22Rv1 (cell line): Measurements from ENCODE around the gene ABCF1.

Experiments used
- ZFX ChIP-seq: fragments of 450-650 bp; IDR thresholded peaks from 2 replicates; pipeline ENCODE4 v1.6.1; 2017; ENCODE audit warnings: antibody characterized with exemption, borderline replicate concordance
- TF ChIP-seq, protein P1 (sequence below): fragments of 450-650 bp; IDR thresholded peaks from 2 replicates; pipeline ENCODE4 v1.5.1; 2017; ENCODE audit warnings: mild to moderate bottlenecking

DNA sequence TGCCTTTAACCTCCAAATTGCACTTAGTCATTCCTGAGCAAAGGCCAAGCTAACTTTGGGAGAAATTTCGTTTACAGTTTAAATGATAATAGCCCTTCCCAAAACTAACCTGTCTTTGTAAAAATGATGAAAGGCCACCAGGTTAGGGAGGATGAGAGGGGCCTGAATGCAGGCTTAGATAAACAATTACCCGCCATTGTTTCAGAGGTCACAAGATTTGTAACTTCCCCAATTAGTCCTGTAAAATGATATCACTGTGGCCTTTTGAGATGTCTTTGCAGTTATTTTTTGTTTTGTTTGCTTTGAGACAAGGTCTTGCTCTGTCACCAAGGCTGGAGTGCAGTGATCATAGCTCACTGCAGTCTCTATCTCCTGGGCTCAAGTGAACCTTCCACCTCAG is 41.2 kb upstream of the ABCF1 start:
- TF ChIP-seq, protein P1, sequence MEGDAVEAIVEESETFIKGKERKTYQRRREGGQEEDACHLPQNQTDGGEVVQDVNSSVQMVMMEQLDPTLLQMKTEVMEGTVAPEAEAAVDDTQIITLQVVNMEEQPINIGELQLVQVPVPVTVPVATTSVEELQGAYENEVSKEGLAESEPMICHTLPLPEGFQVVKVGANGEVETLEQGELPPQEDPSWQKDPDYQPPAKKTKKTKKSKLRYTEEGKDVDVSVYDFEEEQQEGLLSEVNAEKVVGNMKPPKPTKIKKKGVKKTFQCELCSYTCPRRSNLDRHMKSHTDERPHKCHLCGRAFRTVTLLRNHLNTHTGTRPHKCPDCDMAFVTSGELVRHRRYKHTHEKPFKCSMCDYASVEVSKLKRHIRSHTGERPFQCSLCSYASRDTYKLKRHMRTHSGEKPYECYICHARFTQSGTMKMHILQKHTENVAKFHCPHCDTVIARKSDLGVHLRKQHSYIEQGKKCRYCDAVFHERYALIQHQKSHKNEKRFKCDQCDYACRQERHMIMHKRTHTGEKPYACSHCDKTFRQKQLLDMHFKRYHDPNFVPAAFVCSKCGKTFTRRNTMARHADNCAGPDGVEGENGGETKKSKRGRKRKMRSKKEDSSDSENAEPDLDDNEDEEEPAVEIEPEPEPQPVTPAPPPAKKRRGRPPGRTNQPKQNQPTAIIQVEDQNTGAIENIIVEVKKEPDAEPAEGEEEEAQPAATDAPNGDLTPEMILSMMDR = no peak
- TF ChIP-seq ZFX = no peak
